HFF-Myc (cell line): ENCODE data around the gene ADAP1.

Experiments
- DNase-seq: peaks from one replicate; pipeline ENCODE4 v3.0.0-alpha.2; 2011; ENCODE audit warnings: low read depth; ENCODE audit errors: extremely low read depth
- H3K4me3 ChIP-seq: replicated peaks from 2 replicates; pipeline ENCODE4 v1.5.1; 2011; ENCODE audit warnings: low read depth, mild to moderate bottlenecking, control low read depth, low read length
- TF ChIP-seq, protein P1 (sequence below): IDR thresholded peaks from 2 replicates; pipeline ENCODE4 v1.5.1; 2012; ENCODE audit warnings: mild to moderate bottlenecking, low read depth, low read length, control low read depth; ENCODE audit errors: missing control alignments

Gene ADAP1

DNA sequence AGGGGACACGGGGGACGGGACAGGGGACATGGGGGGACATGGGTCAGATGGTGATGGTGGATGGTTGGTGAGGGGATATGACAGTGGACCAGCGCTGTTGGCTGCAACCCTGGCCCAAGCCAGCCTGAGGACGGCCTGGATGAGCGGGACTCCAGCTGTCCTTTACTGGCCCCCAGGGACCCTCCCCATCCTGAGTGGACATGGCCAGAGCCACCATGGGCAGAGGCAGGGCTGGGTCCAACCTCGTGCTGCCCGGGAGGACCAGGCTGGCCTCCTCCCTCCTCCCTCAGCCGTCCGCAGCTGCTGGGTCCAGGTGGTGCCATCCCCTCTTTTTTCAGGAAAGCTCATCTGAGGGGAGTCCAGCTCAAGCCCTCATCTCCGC lies 47.7 kb downstream of the ADAP1 start:
- DNase-seq, result no peak
- TF ChIP-seq, protein P1, sequence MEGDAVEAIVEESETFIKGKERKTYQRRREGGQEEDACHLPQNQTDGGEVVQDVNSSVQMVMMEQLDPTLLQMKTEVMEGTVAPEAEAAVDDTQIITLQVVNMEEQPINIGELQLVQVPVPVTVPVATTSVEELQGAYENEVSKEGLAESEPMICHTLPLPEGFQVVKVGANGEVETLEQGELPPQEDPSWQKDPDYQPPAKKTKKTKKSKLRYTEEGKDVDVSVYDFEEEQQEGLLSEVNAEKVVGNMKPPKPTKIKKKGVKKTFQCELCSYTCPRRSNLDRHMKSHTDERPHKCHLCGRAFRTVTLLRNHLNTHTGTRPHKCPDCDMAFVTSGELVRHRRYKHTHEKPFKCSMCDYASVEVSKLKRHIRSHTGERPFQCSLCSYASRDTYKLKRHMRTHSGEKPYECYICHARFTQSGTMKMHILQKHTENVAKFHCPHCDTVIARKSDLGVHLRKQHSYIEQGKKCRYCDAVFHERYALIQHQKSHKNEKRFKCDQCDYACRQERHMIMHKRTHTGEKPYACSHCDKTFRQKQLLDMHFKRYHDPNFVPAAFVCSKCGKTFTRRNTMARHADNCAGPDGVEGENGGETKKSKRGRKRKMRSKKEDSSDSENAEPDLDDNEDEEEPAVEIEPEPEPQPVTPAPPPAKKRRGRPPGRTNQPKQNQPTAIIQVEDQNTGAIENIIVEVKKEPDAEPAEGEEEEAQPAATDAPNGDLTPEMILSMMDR, result no peak
- H3K4me3 ChIP-seq, result no peak overlapping the region

DNA sequence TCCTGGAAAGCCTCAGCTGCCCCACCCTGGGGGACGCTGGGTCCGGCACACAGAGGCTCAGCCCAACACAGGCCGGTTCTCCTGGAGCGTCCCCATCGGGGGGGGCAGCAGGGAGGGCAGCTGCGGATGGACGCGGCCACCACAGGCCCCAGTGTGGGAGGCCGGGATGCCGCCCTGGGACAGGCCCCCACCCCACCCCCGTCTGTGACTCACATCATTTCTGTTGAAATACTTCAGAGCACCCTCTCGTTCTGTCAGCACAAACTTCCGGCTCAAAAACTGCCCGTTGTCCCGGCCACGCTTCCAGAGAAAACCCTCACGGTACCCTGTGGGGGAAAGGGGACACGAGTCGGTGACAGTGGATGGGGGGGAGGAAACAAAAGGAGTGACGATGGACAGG lies 49.6 kb downstream of the ADAP1 start:
- no peak for DNase-seq
- H3K4me3 ChIP-seq, result no peak overlapping the region
- TF ChIP-seq, protein P1, result no peak

DNA sequence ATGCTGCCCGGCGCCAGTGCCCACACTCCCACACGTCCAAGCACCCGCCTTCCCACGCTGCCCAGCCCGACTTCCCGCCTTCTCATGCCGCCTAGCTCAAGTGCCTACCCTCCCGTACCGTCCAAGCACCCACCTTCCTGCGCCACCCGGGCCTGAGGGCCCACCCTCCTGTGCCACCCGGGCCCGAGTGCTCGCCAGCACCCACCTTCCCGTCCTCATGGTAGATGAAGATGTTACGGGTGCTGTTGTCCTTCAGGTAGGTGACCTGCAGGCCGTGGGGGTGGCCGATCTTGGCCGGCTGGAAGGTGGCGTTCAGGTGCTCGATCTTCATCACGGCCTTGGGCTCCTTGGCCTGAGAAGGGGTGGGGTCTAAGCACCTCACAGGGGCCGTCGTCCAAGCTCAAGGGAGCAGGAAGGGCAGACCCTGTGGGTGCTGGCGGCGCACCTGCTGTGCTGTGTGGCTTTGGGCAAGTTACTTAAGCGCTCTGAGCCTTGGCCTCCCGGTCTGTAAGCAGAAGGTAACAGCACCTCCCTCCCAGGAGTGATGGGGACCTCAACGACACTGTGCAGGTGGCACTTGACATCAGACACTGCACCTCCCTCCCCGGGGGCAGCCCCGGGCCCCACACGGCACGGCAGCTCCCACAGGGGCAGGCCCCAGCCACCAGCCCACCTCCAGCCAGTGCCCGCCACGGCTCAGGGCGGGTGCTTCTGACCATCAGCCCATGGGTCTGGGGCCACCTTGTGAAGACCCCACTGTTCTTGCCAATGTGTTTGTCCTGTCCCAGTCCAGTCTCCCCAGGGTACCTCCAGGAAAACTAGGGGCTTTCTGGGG lies 50.3 kb downstream of the ADAP1 start:
- H3K4me3 ChIP-seq, result no peak overlapping the region
- no peak for DNase-seq
- TF ChIP-seq, protein P1, result no peak

DNA sequence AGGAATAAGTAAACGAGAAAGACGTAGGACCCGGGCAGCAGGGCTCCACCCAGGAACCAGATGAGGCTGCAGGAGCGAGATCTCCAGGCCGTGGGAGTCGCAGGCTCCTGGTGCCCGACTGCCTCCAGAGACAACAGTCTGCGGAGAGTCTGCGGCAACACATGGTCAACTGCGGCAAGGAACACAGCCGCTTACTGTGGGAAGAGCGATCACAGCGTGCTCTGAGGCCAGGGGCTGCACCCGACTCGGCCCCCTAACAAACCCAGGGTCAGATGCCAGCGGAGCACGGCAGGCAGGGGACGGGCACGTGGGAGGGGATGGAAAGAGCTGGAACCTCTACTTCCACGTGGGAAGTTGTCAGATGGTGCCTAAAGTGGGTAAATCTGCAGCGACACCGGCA lies 51.5 kb downstream of the ADAP1 start:
- DNase-seq, result no peak
- no peak overlapping the region for H3K4me3 ChIP-seq
- TF ChIP-seq, protein P1, result no peak

DNA sequence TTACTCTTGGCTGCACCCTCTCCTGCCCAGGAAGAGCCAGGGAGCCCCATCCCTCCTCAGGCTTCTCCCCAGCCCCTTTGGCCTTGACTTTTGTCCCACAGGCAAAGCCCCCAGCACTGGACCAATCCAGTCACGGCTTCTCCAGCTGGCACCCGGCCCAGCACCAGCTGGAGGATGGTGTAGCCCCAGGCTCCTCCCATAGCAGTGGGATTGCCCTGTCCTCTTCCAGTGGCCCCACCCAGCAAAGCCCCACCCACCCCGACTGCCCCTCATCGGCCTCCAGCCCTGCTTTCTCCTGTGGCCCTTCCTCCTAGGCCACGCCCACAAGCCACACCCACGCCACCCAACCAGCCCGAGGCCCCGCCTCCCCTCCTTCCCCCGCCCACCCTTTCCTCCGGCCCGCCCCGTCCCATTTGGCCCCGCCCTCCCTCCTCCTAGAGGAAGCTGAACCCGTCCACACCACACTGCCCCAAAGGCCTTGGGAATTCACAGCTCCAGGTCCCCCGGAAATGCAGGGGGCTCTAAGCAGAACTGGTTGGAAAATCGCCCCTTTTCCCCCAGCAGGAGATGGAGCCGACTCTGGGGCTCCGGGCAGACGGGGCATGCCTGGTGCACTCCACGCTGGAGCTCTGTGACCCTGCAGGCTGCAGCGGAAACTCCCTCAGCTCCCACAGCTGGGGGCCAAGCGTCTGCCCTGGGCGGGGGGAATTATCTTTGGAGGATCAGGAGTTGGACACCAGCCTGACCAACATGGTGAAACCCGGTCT lies 52.9 kb downstream of the ADAP1 start:
- peak; percentile 78 for DNase-seq
- TF ChIP-seq, protein P1, result no peak
- H3K4me3 ChIP-seq, result no peak overlapping the region

DNA sequence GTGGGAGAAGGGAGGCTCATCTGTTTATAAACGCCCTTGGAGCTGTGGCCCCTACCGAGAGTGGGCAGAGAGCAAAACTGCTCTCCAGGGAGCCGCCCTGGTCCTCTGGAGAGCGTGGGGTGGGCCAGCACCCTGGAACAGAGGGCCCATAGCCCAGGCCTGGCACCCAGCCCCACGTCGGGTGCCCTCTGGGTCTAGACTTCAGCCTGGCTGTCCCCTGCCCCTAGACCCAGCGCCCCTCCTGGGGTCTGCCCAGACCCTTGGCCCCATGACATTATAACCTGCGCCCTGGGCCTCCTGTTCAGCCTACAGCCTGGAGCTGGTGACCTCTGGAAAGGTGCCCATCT lies 53.5 kb downstream of the ADAP1 start:
- H3K4me3 ChIP-seq, result no peak overlapping the region
- no peak for DNase-seq
- TF ChIP-seq, protein P1, result no peak
